HEK293 (cell line): ENCODE results near the gene RYR2.

Experiments
- CTCF ChIA-PET: fragments of 350-600 bp; formaldehyde crosslinking; extraction: SDS; loops from one replicate; lab custom pipeline; 2021; ENCODE audit warnings: antibody characterized with exemption; lab: Yijun Ruan, JAX
- POLR2A ChIA-PET: fragments of 300-600 bp; formaldehyde crosslinking; extraction: SDS; loops from one replicate; lab custom pipeline; 2020; ENCODE audit warnings: antibody characterized with exemption, inconsistent platforms; lab: Yijun Ruan, JAX
- H3K27ac ChIP-seq: fragments of 200-500 bp; sonication (Bioruptor generic); 2 replicates; pipeline ENCODE4 v1.5.1; 2014; ENCODE audit warnings: low read depth, low read length, control low read depth, inconsistent platforms; ENCODE audit errors: extremely low read depth
- H3K36me3 ChIP-seq, 2 experiments: fragments of 200-500 bp in 1 of 2; sonication (Bioruptor generic) in 1 of 2; 1 replicate in 1 of 2; 2 replicates in 1 of 2; pipeline ENCODE4 v1.5.1; 2014 to 2017; ENCODE audit warnings: inconsistent platforms in 2 of 2, low read length in 2 of 2; ENCODE audit not compliant: control insufficient read depth in 2 of 2, insufficient read depth in 1 of 2
- H3K4me1 ChIP-seq: fragments of 200-500 bp; sonication (Bioruptor generic); 2 replicates; pipeline ENCODE4 v1.5.1; 2014; ENCODE audit warnings: mild to moderate bottlenecking, low read length, inconsistent platforms; ENCODE audit not compliant: control insufficient read depth, insufficient read depth
- H3K4me3 ChIP-seq: 2 replicates; pipeline ENCODE4 v1.5.1; 2011; ENCODE audit warnings: low read depth, mild to moderate bottlenecking, control low read depth, low read length, moderate library complexity
- H3K9me3 ChIP-seq: fragments of 200-500 bp; sonication (Bioruptor generic); 2 replicates; pipeline ENCODE4 v1.5.1; 2014; ENCODE audit warnings: low read depth, low read length, inconsistent platforms; ENCODE audit not compliant: control insufficient read depth, insufficient read depth
- KLF1 ChIP-seq: fragments of 450-650 bp; formaldehyde crosslinking; IDR thresholded peaks from 2 replicates; pipeline ENCODE4 v1.5.1; 2016; ENCODE audit warnings: missing biosample characterization, missing genetic modification characterization
- SP7 ChIP-seq: fragments of 450-650 bp; formaldehyde crosslinking; IDR thresholded peaks from 2 replicates; pipeline ENCODE4 v1.5.1; 2016; ENCODE audit warnings: missing biosample characterization, missing genetic modification characterization
- ZFP69B ChIP-seq: fragments of 450-650 bp; formaldehyde crosslinking; IDR thresholded peaks from 2 replicates; pipeline ENCODE4 v1.5.1; 2016; ENCODE audit warnings: missing biosample characterization, missing genetic modification characterization
- ZNF175 ChIP-seq: fragments of 450-650 bp; formaldehyde crosslinking; IDR thresholded peaks from 2 replicates; pipeline ENCODE4 v1.5.1; 2016; ENCODE audit warnings: missing biosample characterization, missing genetic modification characterization
- ZNF221 ChIP-seq: fragments of 450-650 bp; formaldehyde crosslinking; IDR thresholded peaks from 2 replicates; pipeline ENCODE4 v1.5.1; 2017; ENCODE audit warnings: missing biosample characterization, missing genetic modification characterization, borderline replicate concordance
- ZNF24 ChIP-seq: fragments of 450-650 bp; formaldehyde crosslinking; IDR thresholded peaks from 2 replicates; pipeline ENCODE4 v1.5.1; 2016; ENCODE audit warnings: missing biosample characterization, missing genetic modification characterization
- ZNF274 ChIP-seq, 2 experiments: fragments of 200-500 bp in 1 of 2; fragments of 450-650 bp in 1 of 2; sonication (Bioruptor generic) in 1 of 2; formaldehyde crosslinking in 1 of 2; IDR thresholded peaks; 2 replicates each; pipeline versions ENCODE4 v1.5.1 to v1.6.1; 2014 to 2016; ENCODE audit warnings: borderline replicate concordance in 1 of 2, inconsistent platforms in 1 of 2, low read length in 1 of 2, missing biosample characterization in 1 of 2, missing genetic modification characterization in 1 of 2
- ZNF366 ChIP-seq: fragments of 450-650 bp; formaldehyde crosslinking; conservative IDR thresholded peaks from 2 replicates; pipeline ENCODE4 v1.5.1; 2016; ENCODE audit warnings: missing biosample characterization, missing genetic modification characterization
- ZNF426 ChIP-seq: fragments of 450-650 bp; formaldehyde crosslinking; IDR thresholded peaks from 2 replicates; pipeline ENCODE4 v1.5.1; 2017; ENCODE audit warnings: missing biosample characterization, missing genetic modification characterization, mild to moderate bottlenecking, inconsistent platforms, moderate library complexity
- ZNF473 ChIP-seq: fragments of 450-650 bp; formaldehyde crosslinking; IDR thresholded peaks from 2 replicates; pipeline ENCODE4 v1.5.1; 2017; ENCODE audit warnings: missing biosample characterization, missing genetic modification characterization
- ZNF571 ChIP-seq: fragments of 450-650 bp; formaldehyde crosslinking; IDR thresholded peaks from 2 replicates; pipeline ENCODE4 v1.5.0; 2017; ENCODE audit warnings: missing biosample characterization, missing genetic modification characterization
- ZNF624 ChIP-seq: fragments of 450-650 bp; formaldehyde crosslinking; IDR thresholded peaks from 2 replicates; pipeline ENCODE4 v1.5.1; 2017; ENCODE audit warnings: missing biosample characterization, missing genetic modification characterization
- TF ChIP-seq, protein P1 (sequence below): fragments of 450-650 bp; IDR thresholded peaks from 2 replicates; pipeline ENCODE4 v1.5.1; 2018; ENCODE audit warnings: missing biosample characterization, missing genetic modification characterization
- TF ChIP-seq, protein P2 (sequence below): sonication (generic); formaldehyde crosslinking; IDR thresholded peaks from 2 replicates; pipeline ENCODE4 v1.8.1; 2022; ENCODE audit warnings: mild to moderate bottlenecking, moderate library complexity, missing genetic modification reagents
- TF ChIP-seq, protein P3 (sequence below): fragments of 450-650 bp; formaldehyde crosslinking; IDR thresholded peaks from 2 replicates; pipeline ENCODE4 v1.5.1; 2016; ENCODE audit warnings: missing biosample characterization, missing genetic modification characterization
- TF ChIP-seq, protein P4 (sequence below): fragments of 450-650 bp; formaldehyde crosslinking; IDR thresholded peaks from 2 replicates; pipeline ENCODE4 v1.5.1; 2016; ENCODE audit warnings: missing biosample characterization, missing genetic modification characterization, borderline replicate concordance
- TF ChIP-seq, protein P5 (sequence below): fragments of 450-650 bp; formaldehyde crosslinking; IDR thresholded peaks from 2 replicates; pipeline ENCODE4 v1.5.1; 2016; ENCODE audit warnings: missing biosample characterization, missing genetic modification characterization
- TF ChIP-seq, protein P6 (sequence below): fragments of 450-650 bp; formaldehyde crosslinking; conservative IDR thresholded peaks from 2 replicates; pipeline ENCODE4 v1.5.1; 2016; ENCODE audit warnings: low read depth, missing biosample characterization, missing genetic modification characterization

RYR2 gene

DNA sequence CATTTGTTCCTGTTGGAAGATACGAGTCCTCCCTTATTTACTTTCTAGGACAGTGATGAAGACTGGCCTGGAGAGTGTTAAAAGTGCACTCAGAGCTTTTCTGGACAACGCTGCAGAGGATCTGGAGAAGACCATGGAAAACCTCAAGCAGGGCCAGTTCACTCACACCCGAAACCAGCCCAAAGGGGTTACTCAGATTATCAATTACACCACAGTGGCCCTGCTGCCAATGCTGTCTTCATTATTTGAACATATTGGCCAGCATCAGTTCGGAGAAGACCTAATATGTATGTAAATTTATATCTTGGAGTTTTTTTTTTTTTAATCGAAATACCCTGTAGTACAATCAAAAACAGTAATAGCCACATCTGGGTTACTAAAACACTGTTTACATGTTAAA is 658.2 kb downstream of the RYR2 start:
- Histone ChIP-seq H3K4me1 (no peaks in the 10 kb centered on the region), H3K9me3 (no peaks in the 10 kb centered on the region), H3K27ac (no peak overlapping the region), H3K36me3 (no peaks in the 10 kb centered on the region), H3K4me3 (no peak overlapping the region)
- POLR2A ChIA-PET, result no interaction called here
- CTCF ChIA-PET, result interaction anchor here (1.3 kb wide), 1 partner anchor 23 kb away, joined by 4 read pairs; no protein-coding TSS in a partner anchor
- TF ChIP-seq ZNF274 (IDR thresholded peaks at IDR 0.05; ENCODE audit: low read length), result no peak
- no peak for TF ChIP-seq ZNF274 (tag by site-specific recombination; IDR thresholded peaks at IDR 0.05; ENCODE audit: borderline replicate concordance)
- TF ChIP-seq, protein P1, sequence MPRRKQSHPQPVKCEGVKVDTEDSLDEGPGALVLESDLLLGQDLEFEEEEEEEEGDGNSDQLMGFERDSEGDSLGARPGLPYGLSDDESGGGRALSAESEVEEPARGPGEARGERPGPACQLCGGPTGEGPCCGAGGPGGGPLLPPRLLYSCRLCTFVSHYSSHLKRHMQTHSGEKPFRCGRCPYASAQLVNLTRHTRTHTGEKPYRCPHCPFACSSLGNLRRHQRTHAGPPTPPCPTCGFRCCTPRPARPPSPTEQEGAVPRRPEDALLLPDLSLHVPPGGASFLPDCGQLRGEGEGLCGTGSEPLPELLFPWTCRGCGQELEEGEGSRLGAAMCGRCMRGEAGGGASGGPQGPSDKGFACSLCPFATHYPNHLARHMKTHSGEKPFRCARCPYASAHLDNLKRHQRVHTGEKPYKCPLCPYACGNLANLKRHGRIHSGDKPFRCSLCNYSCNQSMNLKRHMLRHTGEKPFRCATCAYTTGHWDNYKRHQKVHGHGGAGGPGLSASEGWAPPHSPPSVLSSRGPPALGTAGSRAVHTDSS (tag by site-specific recombination), result no peak
- TF ChIP-seq, protein P2, sequence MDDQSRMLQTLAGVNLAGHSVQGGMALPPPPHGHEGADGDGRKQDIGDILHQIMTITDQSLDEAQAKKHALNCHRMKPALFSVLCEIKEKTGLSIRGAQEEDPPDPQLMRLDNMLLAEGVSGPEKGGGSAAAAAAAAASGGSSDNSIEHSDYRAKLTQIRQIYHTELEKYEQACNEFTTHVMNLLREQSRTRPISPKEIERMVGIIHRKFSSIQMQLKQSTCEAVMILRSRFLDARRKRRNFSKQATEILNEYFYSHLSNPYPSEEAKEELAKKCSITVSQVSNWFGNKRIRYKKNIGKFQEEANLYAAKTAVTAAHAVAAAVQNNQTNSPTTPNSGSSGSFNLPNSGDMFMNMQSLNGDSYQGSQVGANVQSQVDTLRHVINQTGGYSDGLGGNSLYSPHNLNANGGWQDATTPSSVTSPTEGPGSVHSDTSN (CRISPR knock-in tag), result no peak
- TF ChIP-seq KLF1 (tag by site-specific recombination), result no peak
- no peak for TF ChIP-seq SP7 (tag by site-specific recombination)
- TF ChIP-seq ZNF221 (tag by site-specific recombination), result no peak
- no peak for TF ChIP-seq ZNF426
- TF ChIP-seq, protein P3, sequence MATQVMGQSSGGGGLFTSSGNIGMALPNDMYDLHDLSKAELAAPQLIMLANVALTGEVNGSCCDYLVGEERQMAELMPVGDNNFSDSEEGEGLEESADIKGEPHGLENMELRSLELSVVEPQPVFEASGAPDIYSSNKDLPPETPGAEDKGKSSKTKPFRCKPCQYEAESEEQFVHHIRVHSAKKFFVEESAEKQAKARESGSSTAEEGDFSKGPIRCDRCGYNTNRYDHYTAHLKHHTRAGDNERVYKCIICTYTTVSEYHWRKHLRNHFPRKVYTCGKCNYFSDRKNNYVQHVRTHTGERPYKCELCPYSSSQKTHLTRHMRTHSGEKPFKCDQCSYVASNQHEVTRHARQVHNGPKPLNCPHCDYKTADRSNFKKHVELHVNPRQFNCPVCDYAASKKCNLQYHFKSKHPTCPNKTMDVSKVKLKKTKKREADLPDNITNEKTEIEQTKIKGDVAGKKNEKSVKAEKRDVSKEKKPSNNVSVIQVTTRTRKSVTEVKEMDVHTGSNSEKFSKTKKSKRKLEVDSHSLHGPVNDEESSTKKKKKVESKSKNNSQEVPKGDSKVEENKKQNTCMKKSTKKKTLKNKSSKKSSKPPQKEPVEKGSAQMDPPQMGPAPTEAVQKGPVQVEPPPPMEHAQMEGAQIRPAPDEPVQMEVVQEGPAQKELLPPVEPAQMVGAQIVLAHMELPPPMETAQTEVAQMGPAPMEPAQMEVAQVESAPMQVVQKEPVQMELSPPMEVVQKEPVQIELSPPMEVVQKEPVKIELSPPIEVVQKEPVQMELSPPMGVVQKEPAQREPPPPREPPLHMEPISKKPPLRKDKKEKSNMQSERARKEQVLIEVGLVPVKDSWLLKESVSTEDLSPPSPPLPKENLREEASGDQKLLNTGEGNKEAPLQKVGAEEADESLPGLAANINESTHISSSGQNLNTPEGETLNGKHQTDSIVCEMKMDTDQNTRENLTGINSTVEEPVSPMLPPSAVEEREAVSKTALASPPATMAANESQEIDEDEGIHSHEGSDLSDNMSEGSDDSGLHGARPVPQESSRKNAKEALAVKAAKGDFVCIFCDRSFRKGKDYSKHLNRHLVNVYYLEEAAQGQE (tag by site-specific recombination), result no peak
- no peak for TF ChIP-seq ZNF624 (tag by site-specific recombination)
- TF ChIP-seq, protein P4, sequence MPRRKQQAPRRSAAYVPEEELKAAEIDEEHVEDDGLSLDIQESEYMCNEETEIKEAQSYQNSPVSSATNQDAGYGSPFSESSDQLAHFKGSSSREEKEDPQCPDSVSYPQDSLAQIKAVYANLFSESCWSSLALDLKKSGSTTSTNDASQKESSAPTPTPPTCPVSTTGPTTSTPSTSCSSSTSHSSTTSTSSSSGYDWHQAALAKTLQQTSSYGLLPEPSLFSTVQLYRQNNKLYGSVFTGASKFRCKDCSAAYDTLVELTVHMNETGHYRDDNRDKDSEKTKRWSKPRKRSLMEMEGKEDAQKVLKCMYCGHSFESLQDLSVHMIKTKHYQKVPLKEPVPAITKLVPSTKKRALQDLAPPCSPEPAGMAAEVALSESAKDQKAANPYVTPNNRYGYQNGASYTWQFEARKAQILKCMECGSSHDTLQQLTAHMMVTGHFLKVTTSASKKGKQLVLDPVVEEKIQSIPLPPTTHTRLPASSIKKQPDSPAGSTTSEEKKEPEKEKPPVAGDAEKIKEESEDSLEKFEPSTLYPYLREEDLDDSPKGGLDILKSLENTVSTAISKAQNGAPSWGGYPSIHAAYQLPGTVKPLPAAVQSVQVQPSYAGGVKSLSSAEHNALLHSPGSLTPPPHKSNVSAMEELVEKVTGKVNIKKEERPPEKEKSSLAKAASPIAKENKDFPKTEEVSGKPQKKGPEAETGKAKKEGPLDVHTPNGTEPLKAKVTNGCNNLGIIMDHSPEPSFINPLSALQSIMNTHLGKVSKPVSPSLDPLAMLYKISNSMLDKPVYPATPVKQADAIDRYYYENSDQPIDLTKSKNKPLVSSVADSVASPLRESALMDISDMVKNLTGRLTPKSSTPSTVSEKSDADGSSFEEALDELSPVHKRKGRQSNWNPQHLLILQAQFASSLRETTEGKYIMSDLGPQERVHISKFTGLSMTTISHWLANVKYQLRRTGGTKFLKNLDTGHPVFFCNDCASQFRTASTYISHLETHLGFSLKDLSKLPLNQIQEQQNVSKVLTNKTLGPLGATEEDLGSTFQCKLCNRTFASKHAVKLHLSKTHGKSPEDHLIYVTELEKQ (tag by site-specific recombination), result no peak
- TF ChIP-seq, protein P5, sequence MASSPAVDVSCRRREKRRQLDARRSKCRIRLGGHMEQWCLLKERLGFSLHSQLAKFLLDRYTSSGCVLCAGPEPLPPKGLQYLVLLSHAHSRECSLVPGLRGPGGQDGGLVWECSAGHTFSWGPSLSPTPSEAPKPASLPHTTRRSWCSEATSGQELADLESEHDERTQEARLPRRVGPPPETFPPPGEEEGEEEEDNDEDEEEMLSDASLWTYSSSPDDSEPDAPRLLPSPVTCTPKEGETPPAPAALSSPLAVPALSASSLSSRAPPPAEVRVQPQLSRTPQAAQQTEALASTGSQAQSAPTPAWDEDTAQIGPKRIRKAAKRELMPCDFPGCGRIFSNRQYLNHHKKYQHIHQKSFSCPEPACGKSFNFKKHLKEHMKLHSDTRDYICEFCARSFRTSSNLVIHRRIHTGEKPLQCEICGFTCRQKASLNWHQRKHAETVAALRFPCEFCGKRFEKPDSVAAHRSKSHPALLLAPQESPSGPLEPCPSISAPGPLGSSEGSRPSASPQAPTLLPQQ (tag by site-specific recombination), result no peak
- no peak for TF ChIP-seq ZNF366
- TF ChIP-seq ZNF24 (tag by site-specific recombination), result no peak
- no peak for TF ChIP-seq ZNF175 (tag by site-specific recombination)
- TF ChIP-seq ZNF473 (tag by site-specific recombination), result no peak
- TF ChIP-seq, protein P6, sequence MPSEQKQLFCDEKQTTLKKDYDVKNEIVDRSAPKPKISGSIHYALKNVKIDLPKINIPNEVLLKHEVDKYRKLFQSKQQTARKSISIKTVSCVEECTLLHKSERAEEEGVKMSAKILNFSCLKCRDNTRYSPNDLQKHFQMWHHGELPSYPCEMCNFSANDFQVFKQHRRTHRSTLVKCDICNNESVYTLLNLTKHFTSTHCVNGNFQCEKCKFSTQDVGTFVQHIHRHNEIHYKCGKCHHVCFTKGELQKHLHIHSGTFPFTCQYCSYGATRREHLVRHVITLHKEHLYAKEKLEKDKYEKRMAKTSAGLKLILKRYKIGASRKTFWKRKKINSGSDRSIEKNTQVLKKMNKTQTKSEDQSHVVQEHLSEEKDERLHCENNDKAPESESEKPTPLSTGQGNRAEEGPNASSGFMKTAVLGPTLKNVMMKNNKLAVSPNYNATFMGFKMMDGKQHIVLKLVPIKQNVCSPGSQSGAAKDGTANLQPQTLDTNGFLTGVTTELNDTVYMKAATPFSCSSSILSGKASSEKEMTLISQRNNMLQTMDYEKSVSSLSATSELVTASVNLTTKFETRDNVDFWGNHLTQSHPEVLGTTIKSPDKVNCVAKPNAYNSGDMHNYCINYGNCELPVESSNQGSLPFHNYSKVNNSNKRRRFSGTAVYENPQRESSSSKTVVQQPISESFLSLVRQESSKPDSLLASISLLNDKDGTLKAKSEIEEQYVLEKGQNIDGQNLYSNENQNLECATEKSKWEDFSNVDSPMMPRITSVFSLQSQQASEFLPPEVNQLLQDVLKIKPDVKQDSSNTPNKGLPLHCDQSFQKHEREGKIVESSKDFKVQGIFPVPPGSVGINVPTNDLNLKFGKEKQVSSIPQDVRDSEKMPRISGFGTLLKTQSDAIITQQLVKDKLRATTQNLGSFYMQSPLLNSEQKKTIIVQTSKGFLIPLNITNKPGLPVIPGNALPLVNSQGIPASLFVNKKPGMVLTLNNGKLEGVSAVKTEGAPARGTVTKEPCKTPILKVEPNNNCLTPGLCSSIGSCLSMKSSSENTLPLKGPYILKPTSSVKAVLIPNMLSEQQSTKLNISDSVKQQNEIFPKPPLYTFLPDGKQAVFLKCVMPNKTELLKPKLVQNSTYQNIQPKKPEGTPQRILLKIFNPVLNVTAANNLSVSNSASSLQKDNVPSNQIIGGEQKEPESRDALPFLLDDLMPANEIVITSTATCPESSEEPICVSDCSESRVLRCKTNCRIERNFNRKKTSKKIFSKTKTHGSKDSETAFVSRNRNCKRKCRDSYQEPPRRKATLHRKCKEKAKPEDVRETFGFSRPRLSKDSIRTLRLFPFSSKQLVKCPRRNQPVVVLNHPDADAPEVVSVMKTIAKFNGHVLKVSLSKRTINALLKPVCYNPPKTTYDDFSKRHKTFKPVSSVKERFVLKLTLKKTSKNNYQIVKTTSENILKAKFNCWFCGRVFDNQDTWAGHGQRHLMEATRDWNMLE, result no peak
- TF ChIP-seq ZNF571, result no peak
- no peak for TF ChIP-seq ZFP69B (tag by site-specific recombination)
